Endodermal cell (in vitro differentiated cells): ENCODE results near the gene NDUFA7. TPM values are rescaled to one million over a fixed set of nuclear protein-coding genes. Genes with fewer than 3 reads are reported as not detected.
A peak's percentile ranks its signal among the peaks of the same experiment; 100 is the strongest.
"Not testable (repeated sequence)": the region's sequence is repeated elsewhere in the genome, so short reads cannot be mapped to it uniquely, and the experiment has no call there.

ENCODE experiments used
- DNase-seq: peaks from one replicate; pipeline ENCODE4 v3.0.0-alpha.2; 2017
- H3K27ac ChIP-seq: 2 replicates; pipeline ENCODE4 v1.5.1; 2013; ENCODE audit warnings: mild to moderate bottlenecking, low read depth, low read length, moderate library complexity
- H3K27me3 ChIP-seq: 2 replicates; pipeline ENCODE4 v1.6.1; 2013; ENCODE audit warnings: mild to moderate bottlenecking, low read length, moderate library complexity; ENCODE audit not compliant: insufficient read depth, control insufficient read depth, poor library complexity, severe bottlenecking
- H3K36me3 ChIP-seq: 2 replicates; pipeline ENCODE4 v1.7.0; 2013; ENCODE audit warnings: mild to moderate bottlenecking, low read length, moderate library complexity; ENCODE audit not compliant: control insufficient read depth, insufficient read depth
- H3K4me1 ChIP-seq: one replicate; pipeline ENCODE4 v1.7.0; 2013; ENCODE audit warnings: low read length; ENCODE audit not compliant: control insufficient read depth, insufficient read depth
- H3K4me3 ChIP-seq: 2 replicates; pipeline ENCODE4 v1.5.1; 2013; ENCODE audit warnings: mild to moderate bottlenecking, low read length, moderate library complexity
- H3K9ac ChIP-seq: 2 replicates; pipeline ENCODE4 v1.6.1; 2013; ENCODE audit warnings: mild to moderate bottlenecking, low read length, moderate library complexity; ENCODE audit not compliant: poor library complexity, severe bottlenecking; ENCODE audit errors: extremely low read depth
- H3K9me3 ChIP-seq: 2 replicates; pipeline ENCODE4 v1.6.1; 2013; ENCODE audit warnings: mild to moderate bottlenecking, low read length, moderate library complexity; ENCODE audit not compliant: control insufficient read depth
- H3K27ac Mint-ChIP-seq: 2 replicates; pipeline ENCODE4 v1.8.0; 2020; ENCODE audit warnings: mixed read lengths
- H3K27me3 Mint-ChIP-seq: 2 replicates; pipeline ENCODE4 v1.8.0; 2021; ENCODE audit warnings: mild to moderate bottlenecking, mixed read lengths; ENCODE audit not compliant: insufficient read depth
- H3K36me3 Mint-ChIP-seq: 2 replicates; pipeline ENCODE4 v1.8.0; 2020; ENCODE audit warnings: low read depth, mixed read lengths
- H3K4me1 Mint-ChIP-seq: 2 replicates; pipeline ENCODE4 v1.8.0; 2020; ENCODE audit warnings: mixed read lengths
- H3K4me3 Mint-ChIP-seq: 2 replicates; pipeline ENCODE4 v1.8.0; 2020; ENCODE audit warnings: mild to moderate bottlenecking, moderate library complexity, mixed read lengths
- H3K9me3 Mint-ChIP-seq: 2 replicates; pipeline ENCODE4 v1.8.0; 2020; ENCODE audit warnings: mild to moderate bottlenecking, mixed read lengths
- WGBS, 2 experiments: methylation state at CpG; one replicate each; pipeline versions ENCODE4 v1.1.5 to v1.1.7; 2013; ENCODE audit warnings: missing lambda C conversion rate in 2 of 2, mixed read lengths in 1 of 2; ENCODE audit not compliant: insufficient coverage in 1 of 2, insufficient read length in 1 of 2; 5-methylcytosine and 5-hydroxymethylcytosine counted together
- total RNA-seq, 2 donors: library from RNA; stranded (reverse); fragmentation: NEBNext Ultra II Directional in 1 of 2; extraction: Animal tissue kit (Norgen Biotek cat#: 25700) in 1 of 2; gene quantifications; 2 replicates in 1 of 2; 3 replicates in 1 of 2; pipeline ENCODE4 v1.2.1, GENCODE V29; 2021
- TF ChIP-seq, protein P1 (sequence below): fragments of 200-600 bp; sonication (generic); conservative IDR thresholded peaks from 2 replicates; pipeline ENCODE4 v1.5.0; 2021; ENCODE audit warnings: antibody characterized with exemption, mild to moderate bottlenecking

The NDUFA7 gene
- total RNA-seq, 2 donors from 2014 or later, result 75.7 to 86.2 TPM

DNA sequence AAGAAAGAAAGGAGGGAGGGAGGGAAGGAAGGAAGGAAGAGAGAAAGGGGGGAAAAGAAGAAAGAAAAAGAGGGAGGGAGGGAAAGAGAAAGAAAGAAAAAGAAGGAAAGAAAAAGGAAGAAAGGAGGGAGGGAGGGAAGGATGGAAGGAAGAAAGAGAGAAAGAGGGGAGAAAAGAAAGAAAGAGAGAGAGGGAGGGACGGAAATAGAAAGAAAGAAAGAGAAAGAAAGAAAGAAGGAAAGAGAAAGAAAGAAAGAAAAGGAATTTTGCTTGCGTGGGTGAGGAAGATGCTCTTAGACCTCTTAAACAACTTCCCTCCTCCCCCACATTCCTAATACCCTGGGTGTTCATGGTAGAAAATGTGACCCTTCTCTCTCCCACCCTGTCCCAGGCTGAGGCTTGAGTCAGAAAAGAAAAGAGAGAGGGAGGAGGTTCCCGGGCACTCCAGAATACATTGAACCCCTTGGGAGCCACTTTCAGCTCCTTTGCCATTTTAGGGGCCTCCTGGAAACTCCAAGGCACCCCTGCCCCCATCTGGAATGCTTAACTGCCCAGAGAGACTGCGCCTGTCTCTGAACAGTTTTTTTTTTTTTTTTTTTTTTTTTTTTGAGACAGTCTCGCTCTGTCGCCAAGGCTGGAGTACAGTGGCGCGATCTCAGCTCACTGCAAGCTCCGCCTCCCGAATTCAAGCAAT is 31.1 kb upstream of the NDUFA7 start:
- Histone ChIP-seq H3K9ac (no peak overlapping the region), H3K27me3 (no peaks in the 10 kb centered on the region), H3K4me3 (no peak overlapping the region), H3K27ac (peak overlapping the region; percentile 53), H3K9me3 (no peaks in the 10 kb centered on the region), H3K36me3 (no peaks in the 10 kb centered on the region), H3K4me1 (no peaks in the 10 kb centered on the region)
- Mint-ChIP-seq H3K4me1 (no peaks in the 10 kb centered on the region), H3K27me3 (peaks cover 24% of the 10 kb centered on the region), H3K36me3 (no peaks in the 10 kb centered on the region), H3K4me3 (no peak overlapping the region), H3K27ac (no peak overlapping the region), H3K9me3 (peaks cover 5% of the 10 kb centered on the region)
- no peak for DNase-seq
- TF ChIP-seq, protein P1, sequence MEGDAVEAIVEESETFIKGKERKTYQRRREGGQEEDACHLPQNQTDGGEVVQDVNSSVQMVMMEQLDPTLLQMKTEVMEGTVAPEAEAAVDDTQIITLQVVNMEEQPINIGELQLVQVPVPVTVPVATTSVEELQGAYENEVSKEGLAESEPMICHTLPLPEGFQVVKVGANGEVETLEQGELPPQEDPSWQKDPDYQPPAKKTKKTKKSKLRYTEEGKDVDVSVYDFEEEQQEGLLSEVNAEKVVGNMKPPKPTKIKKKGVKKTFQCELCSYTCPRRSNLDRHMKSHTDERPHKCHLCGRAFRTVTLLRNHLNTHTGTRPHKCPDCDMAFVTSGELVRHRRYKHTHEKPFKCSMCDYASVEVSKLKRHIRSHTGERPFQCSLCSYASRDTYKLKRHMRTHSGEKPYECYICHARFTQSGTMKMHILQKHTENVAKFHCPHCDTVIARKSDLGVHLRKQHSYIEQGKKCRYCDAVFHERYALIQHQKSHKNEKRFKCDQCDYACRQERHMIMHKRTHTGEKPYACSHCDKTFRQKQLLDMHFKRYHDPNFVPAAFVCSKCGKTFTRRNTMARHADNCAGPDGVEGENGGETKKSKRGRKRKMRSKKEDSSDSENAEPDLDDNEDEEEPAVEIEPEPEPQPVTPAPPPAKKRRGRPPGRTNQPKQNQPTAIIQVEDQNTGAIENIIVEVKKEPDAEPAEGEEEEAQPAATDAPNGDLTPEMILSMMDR, result no peak
- WGBS, 2 experiments, result 43% methylated on average over 8 to 9 of the region's 10 CpGs

DNA sequence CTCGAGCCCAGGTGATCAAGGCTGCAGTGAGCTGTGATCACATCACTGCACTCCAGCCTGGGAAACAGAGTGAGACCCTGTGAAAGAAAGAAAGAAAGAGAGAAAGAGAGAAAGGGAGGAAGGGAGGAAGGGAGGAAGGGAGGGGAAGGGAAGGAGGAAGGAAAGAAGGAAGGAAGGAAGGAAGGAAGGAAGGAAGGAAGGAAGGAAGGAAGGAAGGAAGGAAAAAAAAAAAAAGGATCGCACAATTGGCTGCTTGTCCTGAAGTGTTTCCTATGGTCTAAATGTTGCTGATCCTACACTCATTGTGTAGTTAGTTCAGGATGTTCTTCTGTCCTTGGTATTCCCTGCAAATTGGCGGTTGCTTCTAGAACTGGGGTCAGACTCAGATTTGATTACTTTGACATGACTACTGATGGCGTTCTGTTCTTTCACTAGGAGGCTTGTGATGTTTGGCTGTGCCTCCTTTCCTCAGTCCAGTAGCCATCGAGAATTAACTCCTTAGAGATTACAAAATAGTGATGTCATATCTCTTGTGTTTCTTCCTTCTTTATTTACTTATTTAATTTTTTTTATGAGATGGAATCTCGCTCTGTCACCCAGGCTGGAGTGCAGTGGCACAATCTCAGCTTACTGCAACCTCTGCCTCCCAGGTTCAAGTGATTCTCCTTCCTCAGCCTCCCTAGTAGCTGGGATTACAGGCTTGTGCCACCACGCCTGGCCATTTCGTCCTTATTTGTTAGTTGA is 28.6 kb upstream of the NDUFA7 start:
- H3K36me3 Mint-ChIP-seq, H3K4me1 ChIP-seq, H3K4me3 ChIP-seq, H3K4me3 Mint-ChIP-seq, H3K4me1 Mint-ChIP-seq, DNase-seq, H3K27me3 ChIP-seq, H3K9ac ChIP-seq, H3K36me3 ChIP-seq, H3K9me3 Mint-ChIP-seq, H3K9me3 ChIP-seq, H3K27ac ChIP-seq, H3K27ac Mint-ChIP-seq: not testable (repeated sequence)
- WGBS, 2 experiments, result 88 to 94% methylated on average over 5 of the region's 8 CpGs
- peaks cover 28% of the 10 kb centered on the region for H3K27me3 Mint-ChIP-seq

DNA sequence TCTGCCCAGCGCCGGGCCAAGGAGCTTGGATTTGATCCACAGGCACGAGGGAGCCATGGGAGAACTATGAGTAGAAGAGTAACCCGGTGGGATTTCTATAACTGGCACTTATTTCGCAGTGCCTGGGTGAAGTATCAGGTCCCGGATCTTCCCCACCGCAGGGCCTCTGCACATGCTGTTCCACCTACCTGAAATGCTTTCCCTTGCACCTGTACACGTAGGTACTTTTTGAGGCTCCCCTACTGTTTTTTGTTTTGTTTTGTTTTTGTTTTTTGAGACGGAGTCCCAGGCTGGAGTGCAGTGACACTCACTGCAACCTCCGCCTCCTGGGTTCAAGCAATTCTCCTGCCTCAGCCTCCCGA is 22.3 kb upstream of the NDUFA7 start:
- Histone ChIP-seq H3K4me1 (no peaks in the 10 kb centered on the region), H3K36me3 (no peaks in the 10 kb centered on the region), H3K9me3 (no peaks in the 10 kb centered on the region), H3K9ac (no peak overlapping the region), H3K4me3 (no peak overlapping the region), H3K27ac (no peak overlapping the region), H3K27me3 (peaks cover 20% of the 10 kb centered on the region)
- H3K36me3 Mint-ChIP-seq, result no peaks in the 10 kb centered on the region
- no peak overlapping the region for H3K27ac Mint-ChIP-seq
- H3K9me3 Mint-ChIP-seq, result no peaks in the 10 kb centered on the region
- peaks cover 4% of the 10 kb centered on the region for H3K4me1 Mint-ChIP-seq
- 54 to 56% methylated on average over 6 to 11 of the region's 11 CpGs for WGBS, 2 experiments
- peak overlapping the region; percentile 56 for H3K4me3 Mint-ChIP-seq
- peaks cover 32% of the 10 kb centered on the region for H3K27me3 Mint-ChIP-seq
- TF ChIP-seq, protein P1, result no peak
- no peak for DNase-seq
